ENCODE measurements around the gene MUC4. TPM values are rescaled to one million over a fixed set of nuclear protein-coding genes. Genes with fewer than 3 reads are reported as not detected.
"Not testable (repeated sequence)": the region's sequence is repeated elsewhere in the genome, so short reads cannot be mapped to it uniquely, and the experiment has no call there.

The MUC4 gene
- total RNA-seq, 2 donors from 2014 or later, result 0.12 TPM; not detected in 1

DNA sequence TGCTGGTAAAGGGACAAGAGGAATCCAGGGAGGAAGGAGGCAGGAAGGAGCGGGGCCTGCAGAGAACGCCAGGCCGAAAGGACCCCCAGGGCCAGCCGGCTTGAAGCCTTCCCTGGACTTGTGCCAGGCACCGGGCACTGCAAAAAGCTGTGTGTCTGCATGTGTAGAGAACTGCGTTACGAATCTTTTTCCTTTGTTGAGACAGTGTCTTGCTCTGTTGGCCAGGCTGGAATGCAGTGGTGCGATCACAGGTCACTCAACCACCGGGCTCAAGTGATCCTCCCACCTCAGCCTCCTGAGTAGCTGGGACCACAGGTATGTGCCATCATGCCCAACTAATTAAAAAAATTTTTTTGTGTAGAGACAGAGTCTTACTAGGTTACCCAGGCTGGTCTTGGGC, 17.0 kb upstream of the MUC4 start:
- H3K27ac ChIP-seq, result no peak overlapping the region
- H3K36me3 ChIP-seq, result no peaks in the 10 kb centered on the region
- DNase-seq (ENCODE audit: low spot score), result no peak
- TF ChIP-seq, protein P1, sequence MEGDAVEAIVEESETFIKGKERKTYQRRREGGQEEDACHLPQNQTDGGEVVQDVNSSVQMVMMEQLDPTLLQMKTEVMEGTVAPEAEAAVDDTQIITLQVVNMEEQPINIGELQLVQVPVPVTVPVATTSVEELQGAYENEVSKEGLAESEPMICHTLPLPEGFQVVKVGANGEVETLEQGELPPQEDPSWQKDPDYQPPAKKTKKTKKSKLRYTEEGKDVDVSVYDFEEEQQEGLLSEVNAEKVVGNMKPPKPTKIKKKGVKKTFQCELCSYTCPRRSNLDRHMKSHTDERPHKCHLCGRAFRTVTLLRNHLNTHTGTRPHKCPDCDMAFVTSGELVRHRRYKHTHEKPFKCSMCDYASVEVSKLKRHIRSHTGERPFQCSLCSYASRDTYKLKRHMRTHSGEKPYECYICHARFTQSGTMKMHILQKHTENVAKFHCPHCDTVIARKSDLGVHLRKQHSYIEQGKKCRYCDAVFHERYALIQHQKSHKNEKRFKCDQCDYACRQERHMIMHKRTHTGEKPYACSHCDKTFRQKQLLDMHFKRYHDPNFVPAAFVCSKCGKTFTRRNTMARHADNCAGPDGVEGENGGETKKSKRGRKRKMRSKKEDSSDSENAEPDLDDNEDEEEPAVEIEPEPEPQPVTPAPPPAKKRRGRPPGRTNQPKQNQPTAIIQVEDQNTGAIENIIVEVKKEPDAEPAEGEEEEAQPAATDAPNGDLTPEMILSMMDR (IDR thresholded peaks at IDR 0.05), result no peak
- no peaks in the 10 kb centered on the region for H3K9me3 ChIP-seq
- H3K4me3 ChIP-seq, result no peak overlapping the region
- no peaks in the 10 kb centered on the region for H3K4me1 ChIP-seq
- H3K27me3 ChIP-seq, result no peaks in the 10 kb centered on the region

DNA sequence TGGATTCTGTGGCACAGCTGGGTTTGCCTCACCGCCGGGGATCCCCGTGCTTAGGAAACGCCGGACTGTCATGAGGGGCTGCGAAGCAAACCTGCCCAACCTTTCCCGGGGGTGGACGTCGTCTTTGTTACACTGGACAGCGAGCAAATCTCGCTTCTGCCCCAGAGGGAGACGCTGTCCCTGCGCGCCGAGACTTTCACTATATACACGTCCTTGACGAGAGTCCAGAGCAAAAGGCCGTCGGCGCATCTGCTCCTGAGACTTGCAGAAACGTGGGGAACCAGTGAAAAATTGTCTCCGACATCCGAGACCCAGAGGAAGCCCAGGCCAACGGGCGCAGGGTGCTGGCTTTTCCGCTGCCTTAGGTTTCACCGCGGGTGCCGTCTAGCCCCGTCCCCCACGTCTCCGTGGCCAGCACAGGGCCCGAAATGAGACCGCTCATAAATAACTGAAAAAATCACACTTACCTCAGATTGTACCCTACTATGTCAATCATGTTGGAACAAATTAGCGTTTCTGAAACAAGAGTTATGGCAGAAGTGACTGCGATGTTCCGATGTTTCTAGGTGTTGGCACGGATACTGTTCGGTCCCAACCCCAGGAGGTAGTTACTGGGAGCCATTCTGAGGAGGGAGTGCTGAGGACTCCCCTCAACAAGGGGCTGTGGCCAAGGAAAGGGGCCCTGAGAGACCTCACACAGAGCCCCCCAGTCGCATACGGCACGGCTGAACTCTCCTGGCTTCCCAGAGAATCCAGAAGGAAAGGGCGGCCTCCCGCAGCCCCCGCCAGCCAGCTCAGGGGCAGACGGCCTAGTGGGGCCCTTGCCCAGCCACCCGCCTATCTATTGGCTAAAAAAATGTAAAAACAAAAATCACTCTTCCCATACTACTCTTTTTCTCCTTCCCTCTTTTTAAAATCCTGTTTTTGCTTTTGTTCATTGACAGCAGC, 14.4 kb upstream of the MUC4 start:
- no peak overlapping the region for H3K27ac ChIP-seq
- TF ChIP-seq, protein P1 (IDR thresholded peaks at IDR 0.05), result no peak
- H3K4me3 ChIP-seq, result no peak overlapping the region
- H3K27me3 ChIP-seq, result no peaks in the 10 kb centered on the region
- H3K9me3 ChIP-seq, result no peaks in the 10 kb centered on the region
- DNase-seq (ENCODE audit: low spot score), result no peak
- H3K4me1 ChIP-seq, result no peaks in the 10 kb centered on the region
- no peaks in the 10 kb centered on the region for H3K36me3 ChIP-seq

DNA sequence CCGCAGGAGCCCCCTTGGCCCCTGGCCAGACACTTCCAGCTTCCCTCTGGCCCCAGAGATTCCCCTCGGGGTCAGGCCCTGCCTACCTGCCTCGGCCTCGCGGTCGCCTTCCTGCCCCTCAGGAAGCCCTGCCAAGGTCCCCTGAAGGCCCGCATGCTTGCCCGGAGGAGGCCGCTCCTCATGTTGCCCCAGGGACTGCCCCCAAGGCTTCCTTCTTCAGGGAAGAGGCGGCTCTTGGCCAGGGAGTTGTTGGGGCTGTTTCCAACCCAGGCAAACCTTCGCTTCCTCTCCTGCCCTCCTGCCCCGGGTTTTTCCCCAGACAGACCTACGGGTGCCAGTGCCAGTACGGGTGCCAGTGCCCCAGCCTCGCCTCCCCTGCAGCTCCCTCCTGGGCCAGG, 13.5 kb upstream of the MUC4 start:
- Histone ChIP-seq H3K27me3 (no peaks in the 10 kb centered on the region), H3K9me3 (no peaks in the 10 kb centered on the region), H3K4me3 (no peak overlapping the region), H3K27ac (no peak overlapping the region), H3K4me1 (no peaks in the 10 kb centered on the region), H3K36me3 (no peaks in the 10 kb centered on the region)
- no peak for DNase-seq (ENCODE audit: low spot score)
- TF ChIP-seq, protein P1 (IDR thresholded peaks at IDR 0.05), result no peak

DNA sequence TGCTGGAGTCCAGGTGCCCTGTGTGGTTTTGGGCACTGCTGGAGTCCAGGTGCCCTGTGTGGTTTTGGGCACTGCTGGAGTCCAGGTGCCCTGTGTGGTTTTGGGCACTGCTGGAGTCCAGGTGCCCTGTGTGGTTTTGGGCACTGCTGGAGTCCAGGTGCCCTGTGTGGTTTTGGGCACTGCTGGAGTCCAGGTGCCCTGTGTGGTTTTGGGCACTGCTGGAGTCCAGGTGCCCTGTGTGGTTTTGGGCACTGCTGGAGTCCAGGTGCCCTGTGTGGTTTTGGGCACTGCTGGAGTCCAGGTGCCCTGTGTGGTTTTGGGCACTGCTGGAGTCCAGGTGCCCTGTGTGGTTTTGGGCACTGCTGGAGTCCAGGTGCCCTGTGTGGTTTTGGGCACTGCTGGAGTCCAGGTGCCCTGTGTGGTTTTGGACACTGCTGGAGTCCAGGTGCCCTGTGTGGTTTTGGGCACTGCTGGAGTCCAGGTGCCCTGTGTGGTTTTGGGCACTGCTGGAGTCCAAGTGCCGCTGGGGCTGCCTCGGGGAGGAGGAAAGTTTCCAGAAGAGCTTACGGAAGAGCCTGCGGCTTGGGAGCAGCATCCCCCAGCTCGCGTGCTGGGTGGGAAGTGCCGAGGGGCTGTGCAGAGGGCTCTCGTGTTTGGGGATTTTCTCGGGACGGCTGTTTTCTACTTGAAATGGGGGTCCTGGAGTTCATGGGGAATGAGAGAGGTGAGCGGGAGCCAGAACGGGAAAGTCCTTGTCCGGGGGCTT, 12.9 kb upstream of the MUC4 start:
- not testable (repeated sequence) for H3K9me3 ChIP-seq; H3K27ac ChIP-seq; DNase-seq (ENCODE audit: low spot score); H3K36me3 ChIP-seq; H3K4me1 ChIP-seq; H3K27me3 ChIP-seq; H3K4me3 ChIP-seq

DNA sequence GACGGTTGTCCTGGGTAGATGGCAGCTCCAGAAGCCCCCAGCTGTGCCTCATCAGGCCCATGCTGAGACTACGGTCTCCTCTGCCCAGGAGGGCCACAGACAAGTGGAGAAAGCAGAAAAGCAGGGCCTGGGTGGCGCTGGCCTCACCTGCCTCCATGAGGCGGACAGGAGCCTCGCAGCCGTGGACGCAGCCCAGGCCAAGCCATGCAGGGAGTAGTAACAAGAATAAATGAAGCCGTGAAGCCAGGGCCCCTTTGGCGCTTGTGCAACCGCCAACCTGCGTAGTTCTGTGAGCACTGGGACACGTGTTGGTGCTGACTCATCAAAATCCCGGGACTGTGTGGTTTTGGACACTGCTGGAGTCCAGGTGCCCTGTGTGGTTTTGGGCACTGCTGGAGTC, 12.3 kb upstream of the MUC4 start:
- no peaks in the 10 kb centered on the region for H3K27me3 ChIP-seq
- H3K36me3 ChIP-seq, result no peaks in the 10 kb centered on the region
- TF ChIP-seq, protein P1 (IDR thresholded peaks at IDR 0.05), result no peak
- DNase-seq (ENCODE audit: low spot score), result no peak
- H3K27ac ChIP-seq, result no peak overlapping the region
- no peaks in the 10 kb centered on the region for H3K4me1 ChIP-seq
- H3K4me3 ChIP-seq, result no peak overlapping the region
- H3K9me3 ChIP-seq, result no peaks in the 10 kb centered on the region

DNA sequence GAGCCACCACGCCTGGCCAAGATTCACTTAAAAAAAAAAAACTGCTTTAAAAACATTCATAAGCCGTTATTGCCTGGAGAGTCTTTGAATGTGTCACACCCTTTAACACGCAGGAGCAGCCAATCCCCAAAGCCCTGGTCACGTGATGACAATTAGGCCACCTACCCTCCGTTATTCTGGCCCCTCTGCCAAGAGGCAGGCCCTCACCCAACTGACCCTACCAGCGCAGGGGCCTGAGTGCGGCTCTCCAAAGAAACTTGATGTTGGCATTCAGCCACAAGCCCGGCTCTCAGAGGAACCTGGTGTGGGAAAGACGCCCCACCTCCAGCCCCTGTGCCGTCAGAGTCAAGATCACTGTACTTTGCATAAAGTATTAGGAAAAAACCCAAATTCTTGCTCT, 11.6 kb upstream of the MUC4 start:
- H3K4me1 ChIP-seq, result no peaks in the 10 kb centered on the region
- H3K27ac ChIP-seq, result no peak overlapping the region
- no peak for DNase-seq (ENCODE audit: low spot score)
- no peaks in the 10 kb centered on the region for H3K9me3 ChIP-seq
- TF ChIP-seq, protein P1 (IDR thresholded peaks at IDR 0.05), result no peak
- H3K4me3 ChIP-seq, result no peak overlapping the region
- no peaks in the 10 kb centered on the region for H3K36me3 ChIP-seq
- no peaks in the 10 kb centered on the region for H3K27me3 ChIP-seq
